ENCODE measurements around the gene BAHCC1.

The BAHCC1 gene

DNA sequence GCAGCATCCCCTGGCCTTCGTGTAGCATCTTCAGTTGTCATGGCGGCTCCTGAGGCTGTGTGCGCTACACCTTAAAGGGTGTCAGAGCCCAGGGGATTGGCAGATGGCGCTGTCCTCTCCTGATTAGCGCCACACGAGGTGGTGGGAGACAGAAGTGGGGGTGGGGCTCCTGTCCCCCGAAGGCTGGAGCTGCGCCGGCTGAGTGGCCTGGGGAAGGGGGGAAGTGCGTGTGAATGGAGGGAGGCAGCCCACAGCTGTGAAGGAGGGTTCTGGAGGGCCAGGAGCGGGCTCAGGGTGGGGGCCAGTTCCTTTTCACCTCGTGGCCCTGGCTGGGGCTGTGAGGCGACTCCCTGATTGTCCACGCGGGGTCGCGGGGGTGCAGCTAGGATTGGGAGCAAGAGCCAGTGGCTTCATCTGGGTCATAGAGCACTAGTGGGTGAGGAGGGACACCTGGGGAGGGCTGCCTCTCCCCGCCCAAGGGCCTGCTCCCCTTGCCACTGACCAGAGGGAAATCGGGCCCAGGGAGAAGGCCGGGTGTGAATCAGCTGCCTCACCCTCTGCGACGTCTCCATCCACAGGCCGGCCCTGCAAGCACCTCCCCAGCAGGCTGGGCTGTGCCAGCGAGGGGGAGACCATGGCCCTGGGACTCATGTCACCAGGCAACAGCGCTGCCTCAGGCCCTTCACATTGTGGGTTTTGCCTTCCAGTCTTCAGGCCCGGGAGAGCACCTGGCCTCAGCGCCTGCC, 14.1 kb downstream of the BAHCC1 start:
- H4K20me1 ChIP-seq (ENCODE audit: insufficient read depth, low read length), result no peaks in the 10 kb centered on the region
- H3K79me2 ChIP-seq (ENCODE audit: low read length), result no peaks in the 10 kb centered on the region
- H3K9me3 ChIP-seq (ENCODE audit: insufficient read depth, low read length), result no peaks in the 10 kb centered on the region
- H3K4me1 ChIP-seq (ENCODE audit: low read length), result no peaks in the 10 kb centered on the region
- H3K4me3 ChIP-seq (ENCODE audit: low read length), result no peak overlapping the region
- H3K9ac ChIP-seq (ENCODE audit: low read length), result no peak overlapping the region
- no peak overlapping the region for H3K27ac ChIP-seq (ENCODE audit: low read length)
- no peak overlapping the region for H2AFZ ChIP-seq (ENCODE audit: low read depth, low read length)
- no peak overlapping the region for H3K4me2 ChIP-seq (ENCODE audit: low read length)
- TF ChIP-seq, protein P1, sequence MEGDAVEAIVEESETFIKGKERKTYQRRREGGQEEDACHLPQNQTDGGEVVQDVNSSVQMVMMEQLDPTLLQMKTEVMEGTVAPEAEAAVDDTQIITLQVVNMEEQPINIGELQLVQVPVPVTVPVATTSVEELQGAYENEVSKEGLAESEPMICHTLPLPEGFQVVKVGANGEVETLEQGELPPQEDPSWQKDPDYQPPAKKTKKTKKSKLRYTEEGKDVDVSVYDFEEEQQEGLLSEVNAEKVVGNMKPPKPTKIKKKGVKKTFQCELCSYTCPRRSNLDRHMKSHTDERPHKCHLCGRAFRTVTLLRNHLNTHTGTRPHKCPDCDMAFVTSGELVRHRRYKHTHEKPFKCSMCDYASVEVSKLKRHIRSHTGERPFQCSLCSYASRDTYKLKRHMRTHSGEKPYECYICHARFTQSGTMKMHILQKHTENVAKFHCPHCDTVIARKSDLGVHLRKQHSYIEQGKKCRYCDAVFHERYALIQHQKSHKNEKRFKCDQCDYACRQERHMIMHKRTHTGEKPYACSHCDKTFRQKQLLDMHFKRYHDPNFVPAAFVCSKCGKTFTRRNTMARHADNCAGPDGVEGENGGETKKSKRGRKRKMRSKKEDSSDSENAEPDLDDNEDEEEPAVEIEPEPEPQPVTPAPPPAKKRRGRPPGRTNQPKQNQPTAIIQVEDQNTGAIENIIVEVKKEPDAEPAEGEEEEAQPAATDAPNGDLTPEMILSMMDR (IDR thresholded peaks at IDR 0.05; ENCODE audit: low read depth, low read length), result no peak
- no peak for TF ChIP-seq EZH2phosphoT487 (IDR thresholded peaks at IDR 0.05; ENCODE audit: low read depth)
- no peaks in the 10 kb centered on the region for H3K36me3 ChIP-seq (replicated peaks; ENCODE audit: low read depth, low read length)
- peaks cover 8% of the 10 kb centered on the region; the same call in 1 of the 2 replicates for H3K27me3 ChIP-seq (ENCODE audit: low read depth, low read length)

DNA sequence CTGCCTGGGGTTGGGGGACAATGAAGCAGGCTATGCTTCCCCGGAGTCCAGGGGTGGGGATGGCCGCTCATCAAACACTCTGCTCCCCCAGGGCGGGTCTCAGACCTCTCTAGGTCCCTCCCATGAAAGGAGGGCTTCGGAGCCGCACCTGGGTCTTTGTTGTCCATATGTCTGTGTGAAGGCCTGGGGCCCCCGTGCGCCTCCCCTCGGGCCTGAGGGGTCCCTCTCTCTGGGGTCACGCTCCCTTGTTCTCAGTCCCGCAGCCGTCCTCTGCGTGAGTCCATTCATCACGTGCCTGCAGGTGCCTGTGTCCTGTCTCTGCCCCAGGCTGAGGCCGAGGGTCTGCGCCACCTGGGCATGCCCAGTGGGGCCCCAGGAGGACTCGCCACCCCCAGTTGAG, 15.6 kb downstream of the BAHCC1 start:
- TF ChIP-seq, protein P1 (IDR thresholded peaks at IDR 0.05; ENCODE audit: low read depth, low read length), result no peak
- TF ChIP-seq EZH2phosphoT487 (IDR thresholded peaks at IDR 0.05; ENCODE audit: low read depth), result no peak
- Histone ChIP-seq H3K9ac (ENCODE audit: low read length) (no peak overlapping the region), H3K79me2 (ENCODE audit: low read length) (no peaks in the 10 kb centered on the region), H3K36me3 (replicated peaks; ENCODE audit: low read depth, low read length) (no peaks in the 10 kb centered on the region), H3K9me3 (ENCODE audit: insufficient read depth, low read length) (no peaks in the 10 kb centered on the region), H2AFZ (ENCODE audit: low read depth, low read length) (no peak overlapping the region), H3K27me3 (ENCODE audit: low read depth, low read length) (peaks cover 3% of the 10 kb centered on the region; the same call in 1 of the 2 replicates), H3K4me1 (ENCODE audit: low read length) (no peaks in the 10 kb centered on the region), H3K27ac (ENCODE audit: low read length) (no peak overlapping the region), H4K20me1 (ENCODE audit: insufficient read depth, low read length) (no peaks in the 10 kb centered on the region), H3K4me3 (ENCODE audit: low read length) (no peak overlapping the region), H3K4me2 (ENCODE audit: low read length) (no peak overlapping the region)

DNA sequence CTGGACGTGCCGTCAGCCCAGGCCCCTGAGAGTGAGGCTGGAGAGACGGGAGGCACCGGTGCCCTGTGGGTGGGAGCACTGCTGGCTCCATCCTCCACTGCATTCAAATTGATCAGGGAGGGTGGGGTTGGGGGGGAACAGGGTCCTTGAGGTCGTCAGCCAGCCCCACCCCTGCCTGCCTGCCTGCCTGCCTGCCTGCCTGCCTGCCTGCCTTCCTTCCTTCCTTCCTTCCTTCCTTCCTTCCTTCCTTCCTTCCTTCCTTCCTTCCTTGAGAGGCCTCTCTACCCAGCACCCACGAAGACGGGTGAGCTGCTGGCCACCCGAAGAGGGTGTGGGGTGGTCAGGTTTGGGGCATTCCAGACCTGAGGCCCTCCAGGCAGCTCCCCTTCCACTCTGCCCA, 16.0 kb downstream of the BAHCC1 start:
- Histone ChIP-seq H3K79me2 (ENCODE audit: low read length) (no peaks in the 10 kb centered on the region), H3K27ac (ENCODE audit: low read length) (no peak overlapping the region), H3K27me3 (ENCODE audit: low read depth, low read length) (peaks cover 3% of the 10 kb centered on the region; the same call in 1 of the 2 replicates), H3K9ac (ENCODE audit: low read length) (no peak overlapping the region), H3K4me2 (ENCODE audit: low read length) (no peak overlapping the region), H3K4me3 (ENCODE audit: low read length) (no peak overlapping the region), H3K36me3 (replicated peaks; ENCODE audit: low read depth, low read length) (no peaks in the 10 kb centered on the region), H2AFZ (ENCODE audit: low read depth, low read length) (no peak overlapping the region), H3K9me3 (ENCODE audit: insufficient read depth, low read length) (no peaks in the 10 kb centered on the region), H4K20me1 (ENCODE audit: insufficient read depth, low read length) (no peaks in the 10 kb centered on the region), H3K4me1 (ENCODE audit: low read length) (no peaks in the 10 kb centered on the region)
- TF ChIP-seq EZH2phosphoT487 (IDR thresholded peaks at IDR 0.05; ENCODE audit: low read depth), result no peak
- TF ChIP-seq, protein P1 (IDR thresholded peaks at IDR 0.05; ENCODE audit: low read depth, low read length), result no peak

- H3K9ac ChIP-seq (ENCODE audit: low read length), result no peak overlapping the region
- no peaks in the 10 kb centered on the region for H3K9me3 ChIP-seq (ENCODE audit: insufficient read depth, low read length)
- no peaks in the 10 kb centered on the region for H3K36me3 ChIP-seq (replicated peaks; ENCODE audit: low read depth, low read length)
- no peaks in the 10 kb centered on the region for H3K79me2 ChIP-seq (ENCODE audit: low read length)
- H4K20me1 ChIP-seq (ENCODE audit: insufficient read depth, low read length), result no peaks in the 10 kb centered on the region
- H3K4me2 ChIP-seq (ENCODE audit: low read length), result no peak overlapping the region
- no peak overlapping the region for H3K4me3 ChIP-seq (ENCODE audit: low read length)
- no peak overlapping the region for H2AFZ ChIP-seq (ENCODE audit: low read depth, low read length)
- H3K27me3 ChIP-seq (ENCODE audit: low read depth, low read length), result no peaks in the 10 kb centered on the region; the same call in 1 of the 2 replicates
- TF ChIP-seq EZH2phosphoT487 (IDR thresholded peaks at IDR 0.05; ENCODE audit: low read depth), result no peak
- TF ChIP-seq, protein P1 (IDR thresholded peaks at IDR 0.05; ENCODE audit: low read depth, low read length), result no peak
- H3K4me1 ChIP-seq (ENCODE audit: low read length), result no peaks in the 10 kb centered on the region
- H3K27ac ChIP-seq (ENCODE audit: low read length), result no peak overlapping the region
Observed at GRCh38 chr17:81412490-81413093, 17.3 kb downstream of the BAHCC1 start.

Data from OCI-LY3 (cell line).